GM18861 (cell line): ENCODE measurements around the gene PPFIA4.

Source experiments
- ATAC-seq: cut with Tn5 transposase; IDR thresholded peaks from one replicate; pipeline ENCODE4 v1.9.1; 2021; ENCODE audit not compliant: unreplicated experiment

Gene PPFIA4

GRCh38 chr1:203098445-203098844 lies 72.2 kb downstream of the PPFIA4 start:
- ATAC-seq: no peak

DNA sequence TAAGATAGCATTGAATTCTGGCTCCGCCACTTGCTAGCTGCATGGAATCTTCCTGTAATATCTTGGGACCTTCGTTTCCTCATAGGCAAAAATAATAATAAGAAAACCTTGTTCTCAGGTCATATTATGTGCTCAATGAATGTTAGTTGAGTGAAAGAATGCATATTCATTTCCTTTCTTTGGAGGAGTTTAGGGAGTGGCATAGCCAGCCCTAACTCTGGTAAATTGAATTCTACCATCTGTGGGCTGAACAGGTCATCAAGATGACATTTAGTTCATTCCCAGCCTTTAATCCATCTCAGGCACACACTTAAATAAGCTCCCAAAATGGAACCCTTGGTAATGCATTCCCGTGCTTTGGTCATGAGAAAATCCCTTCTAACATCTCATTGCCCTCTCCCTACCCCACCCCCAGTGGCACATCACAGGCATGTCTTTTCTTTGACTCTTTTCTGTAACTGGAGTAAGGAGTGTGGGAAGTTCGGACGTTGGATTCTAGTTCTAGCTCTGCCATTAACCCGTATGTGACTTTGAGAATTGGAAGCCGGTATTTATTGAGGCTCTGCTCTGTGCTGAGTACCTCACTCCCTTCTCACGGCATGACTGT lies 72.7 kb downstream of the PPFIA4 start:
- no peak for ATAC-seq

DNA sequence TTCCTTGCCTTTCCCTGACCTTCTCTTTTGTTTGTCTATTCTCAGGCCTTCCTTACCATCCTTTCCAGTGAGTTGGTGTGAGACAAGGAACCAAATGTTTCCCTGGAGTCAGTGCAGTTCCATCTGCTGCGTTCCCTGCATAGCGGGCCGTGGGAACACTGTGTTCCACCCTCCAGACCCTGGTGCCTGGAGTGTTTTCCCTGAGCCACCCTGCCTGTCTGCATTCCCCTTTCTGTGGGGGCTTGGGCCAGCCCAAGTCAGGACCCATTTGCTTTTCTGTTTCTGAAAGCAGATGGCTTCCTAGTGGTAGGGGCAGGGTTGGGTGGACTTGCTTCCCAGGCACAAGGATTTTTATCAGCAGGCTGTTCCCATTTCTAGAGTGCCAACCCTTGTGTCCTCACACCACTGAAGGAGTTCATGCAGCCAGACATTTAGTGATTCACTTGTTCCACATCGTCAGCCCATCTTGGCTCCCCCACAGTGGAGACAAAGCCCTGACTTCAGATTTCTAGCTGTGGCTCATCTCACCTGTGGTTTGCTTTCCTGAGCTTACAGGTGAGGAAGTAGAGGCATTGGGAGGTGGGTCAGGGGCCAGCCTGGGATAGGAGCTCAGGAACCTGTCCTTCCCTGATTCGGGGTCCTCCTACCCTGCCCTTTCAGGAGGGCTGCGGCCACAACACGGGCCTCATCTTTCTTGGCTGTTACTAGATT lies 73.7 kb downstream of the PPFIA4 start:
- ATAC-seq: no peak

DNA sequence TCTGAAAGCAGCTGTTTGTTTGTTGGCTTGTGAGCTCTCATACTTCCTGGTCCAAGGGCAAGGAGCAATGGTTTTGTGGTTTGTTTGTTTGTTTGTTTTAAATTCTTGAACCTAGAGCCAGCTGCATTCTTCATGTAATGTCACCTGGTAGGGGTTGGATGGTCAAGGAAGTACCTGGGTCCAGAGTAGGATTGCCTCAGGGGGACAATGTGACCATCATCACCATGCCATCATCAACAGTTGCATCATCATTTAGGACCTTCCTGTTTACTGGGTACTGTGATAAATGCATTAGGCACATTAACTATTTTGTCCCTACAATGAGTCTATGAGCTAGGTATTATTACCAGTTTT lies 74.2 kb downstream of the PPFIA4 start:
- ATAC-seq: no peak

- ATAC-seq: no peak
These were observed 75.7 kb downstream of the PPFIA4 start for GRCh38 chr1:203101813-203102634.

DNA sequence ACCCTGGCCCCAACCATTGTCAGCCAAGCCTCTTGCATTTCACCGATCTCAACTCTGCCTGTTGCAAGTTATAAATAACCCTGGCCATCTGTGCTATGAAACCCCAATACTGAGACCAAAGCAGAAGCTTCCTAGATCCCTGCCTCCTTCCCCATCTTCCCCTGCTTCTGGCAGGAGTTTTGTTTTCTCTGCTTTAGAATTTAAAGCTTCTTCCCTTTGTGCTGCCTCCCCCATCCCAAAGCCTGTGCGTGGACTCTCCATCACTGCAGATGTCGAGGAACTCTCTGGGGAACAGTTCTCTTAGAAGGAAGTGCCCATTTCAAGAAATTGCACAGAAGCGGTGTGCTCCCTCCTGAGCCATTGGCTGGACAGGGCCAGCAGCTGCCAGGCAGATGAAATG lies 76.9 kb downstream of the PPFIA4 start:
- ATAC-seq: no peak

DNA sequence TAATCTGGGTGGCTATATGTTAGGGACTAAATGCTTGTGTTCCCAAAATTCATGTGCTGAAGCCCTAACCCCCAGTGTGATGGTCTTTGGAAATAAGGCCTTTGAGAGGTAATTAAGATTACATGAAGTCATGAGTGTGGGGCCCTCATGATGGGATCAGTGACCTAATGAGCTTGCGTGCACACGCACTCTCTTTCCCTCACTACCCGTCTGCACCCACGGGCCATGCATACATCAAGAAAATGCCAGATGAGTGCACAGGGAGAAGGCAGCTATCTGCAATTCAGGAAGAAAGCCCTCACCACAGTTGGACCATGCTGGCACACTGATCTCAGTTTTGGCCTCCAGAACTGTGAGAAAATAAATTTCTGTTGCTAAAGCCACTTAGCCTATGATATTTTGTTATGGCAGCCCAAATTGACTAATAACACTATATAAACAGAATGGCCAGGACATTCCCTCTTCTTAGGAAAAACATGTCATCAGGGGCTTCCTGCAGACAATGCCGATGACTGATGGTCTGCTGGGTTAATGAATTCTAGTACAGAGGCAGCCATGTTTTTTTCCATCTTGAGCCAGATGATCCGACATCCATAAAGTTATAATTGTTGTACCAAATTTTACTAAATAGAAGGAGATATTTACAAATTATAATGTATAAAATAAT lies 77.7 kb downstream of the PPFIA4 start:
- no peak for ATAC-seq

GRCh38 chr1:203104789-203105390 lies 78.6 kb downstream of the PPFIA4 start:
- no peak for ATAC-seq

- ATAC-seq: no peak
These were observed 86.2 kb downstream of the PPFIA4 start for GRCh38 chr1:203112475-203112874.

GRCh38 chr1:203113308-203113707 lies 87.0 kb downstream of the PPFIA4 start:
- no peak for ATAC-seq

DNA sequence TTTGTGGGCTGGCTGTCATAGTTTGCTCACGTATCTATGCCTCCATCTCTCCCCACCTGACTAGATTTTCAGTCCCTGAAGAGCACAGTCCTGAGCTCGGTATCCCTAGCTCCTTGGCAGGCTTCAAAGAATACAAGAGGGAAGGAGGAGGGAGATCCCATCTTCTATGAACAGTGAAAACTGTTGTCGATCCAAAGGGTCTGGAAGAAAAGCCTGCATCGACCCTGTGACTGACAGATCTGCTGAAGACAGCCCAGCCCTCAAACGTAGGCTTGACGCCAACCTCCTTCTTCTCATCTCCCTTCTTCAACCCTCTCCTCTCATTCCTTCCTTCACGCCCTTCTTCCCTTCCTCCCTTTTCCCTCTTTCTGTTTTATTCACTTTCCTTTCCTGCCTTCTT lies 87.9 kb downstream of the PPFIA4 start:
- no peak for ATAC-seq

GRCh38 chr1:203116091-203116820 lies 90.0 kb downstream of the PPFIA4 start:
- ATAC-seq: no peak

DNA sequence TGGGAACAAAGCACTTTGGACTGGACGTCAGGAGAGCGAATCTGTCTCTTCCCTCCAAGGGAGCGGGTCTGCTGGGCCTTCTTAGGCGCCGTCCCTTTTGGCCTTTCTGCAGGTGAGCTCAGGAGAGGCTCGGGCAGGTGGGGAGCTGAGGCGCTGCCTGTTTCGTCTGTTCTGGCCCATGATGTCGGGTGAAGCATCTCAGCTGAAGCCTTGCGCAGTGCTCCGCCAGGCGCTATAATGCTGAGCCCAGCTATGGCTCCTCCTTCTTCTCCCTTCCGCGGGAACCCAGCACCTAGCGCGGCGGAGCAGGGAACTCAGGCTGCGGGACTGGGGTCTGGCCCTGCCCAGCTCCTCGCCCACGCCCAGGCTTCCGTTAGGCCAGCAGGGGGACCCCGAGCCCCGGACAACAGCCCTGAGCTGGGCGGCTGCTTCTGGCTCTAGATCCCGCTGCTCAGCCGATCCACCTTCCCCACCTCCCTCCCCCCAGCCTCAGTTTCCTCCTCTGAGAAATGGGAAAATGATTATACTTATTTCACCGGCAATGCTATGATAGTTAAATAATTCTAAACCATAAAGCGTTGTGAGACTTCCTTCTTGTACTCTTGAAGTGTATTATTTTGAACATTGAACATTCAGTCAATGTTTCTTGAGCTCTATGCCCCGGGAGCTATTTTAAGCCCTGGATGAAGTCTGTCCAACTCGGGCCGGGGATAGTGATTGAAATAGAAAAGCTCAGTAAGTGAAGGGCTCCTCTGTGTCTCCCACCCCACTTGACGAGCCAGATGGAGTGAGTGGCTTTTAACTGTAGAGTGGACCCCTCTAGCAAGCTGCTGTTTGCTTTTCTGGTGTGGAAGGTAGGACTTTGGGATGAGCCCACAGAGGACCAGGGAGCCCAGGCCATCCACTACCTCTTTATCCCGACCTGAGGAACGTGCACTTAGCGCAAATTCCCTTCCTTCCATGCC lies 91.6 kb downstream of the PPFIA4 start:
- no peak for ATAC-seq

- ATAC-seq: no peak
These were observed 94.2 kb downstream of the PPFIA4 start for GRCh38 chr1:203120325-203121153.

GRCh38 chr1:203121186-203122015 lies 95.1 kb downstream of the PPFIA4 start:
- ATAC-seq: no peak

DNA sequence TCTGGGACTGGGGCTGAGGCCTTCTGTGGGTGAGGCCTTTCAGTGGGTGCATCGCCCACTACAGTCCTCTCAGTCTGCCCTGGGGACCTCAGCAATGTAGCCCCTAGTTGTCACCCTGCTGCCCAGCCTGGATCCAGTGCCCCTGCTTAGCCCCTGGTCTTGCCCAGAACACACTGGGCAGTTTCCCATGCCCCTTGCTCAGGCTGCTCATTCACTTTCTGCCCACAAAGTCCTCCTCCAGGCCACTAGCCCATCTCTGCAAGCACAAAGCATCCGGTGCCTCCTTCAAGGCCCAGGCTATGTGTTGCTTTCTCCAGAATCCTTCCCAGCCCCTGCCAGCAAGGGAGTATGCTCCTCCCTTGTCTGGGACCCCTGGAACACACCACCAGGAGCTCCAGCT lies 95.9 kb downstream of the PPFIA4 start:
- no peak for ATAC-seq

DNA sequence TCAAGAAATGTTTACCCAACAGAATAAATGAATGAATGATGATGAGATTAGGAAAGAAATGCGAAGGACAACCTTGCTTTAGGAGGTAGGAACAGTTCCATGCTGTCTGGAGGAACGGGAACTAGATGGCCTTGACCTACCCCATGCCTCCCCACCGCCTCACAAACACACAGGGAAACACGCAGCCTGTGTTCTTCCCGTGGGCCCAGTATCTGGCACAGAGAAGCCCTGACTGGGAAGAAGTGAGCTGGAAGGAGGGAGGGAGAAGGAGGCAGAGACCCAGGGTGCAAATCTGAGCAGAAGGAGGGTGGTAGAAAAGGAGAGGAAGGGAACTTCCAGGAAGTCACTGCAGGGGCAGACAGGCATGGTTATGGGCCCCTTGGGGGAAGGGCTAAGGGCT lies 97.7 kb downstream of the PPFIA4 start:
- no peak for ATAC-seq
